ENCODE measurements around the gene PLPP2.

PLPP2 gene

GRCh38 chr19:291006-291521, at the start of gene PLPP2:
PLPP2 (minus strand) TSS chr19:291403; CDS start chr19:291336, 67 bp downstream.
- DNase-seq, result no peak

- no peak for DNase-seq
Measured at GRCh38 chr19:340620-341385, 49.6 kb upstream of the PLPP2 start.

- DNase-seq, result no peak
Measured at GRCh38 chr19:339262-339887, 48.2 kb upstream of the PLPP2 start.

- DNase-seq, result no peak
Measured at GRCh38 chr19:338421-338820, 47.2 kb upstream of the PLPP2 start.

DNA sequence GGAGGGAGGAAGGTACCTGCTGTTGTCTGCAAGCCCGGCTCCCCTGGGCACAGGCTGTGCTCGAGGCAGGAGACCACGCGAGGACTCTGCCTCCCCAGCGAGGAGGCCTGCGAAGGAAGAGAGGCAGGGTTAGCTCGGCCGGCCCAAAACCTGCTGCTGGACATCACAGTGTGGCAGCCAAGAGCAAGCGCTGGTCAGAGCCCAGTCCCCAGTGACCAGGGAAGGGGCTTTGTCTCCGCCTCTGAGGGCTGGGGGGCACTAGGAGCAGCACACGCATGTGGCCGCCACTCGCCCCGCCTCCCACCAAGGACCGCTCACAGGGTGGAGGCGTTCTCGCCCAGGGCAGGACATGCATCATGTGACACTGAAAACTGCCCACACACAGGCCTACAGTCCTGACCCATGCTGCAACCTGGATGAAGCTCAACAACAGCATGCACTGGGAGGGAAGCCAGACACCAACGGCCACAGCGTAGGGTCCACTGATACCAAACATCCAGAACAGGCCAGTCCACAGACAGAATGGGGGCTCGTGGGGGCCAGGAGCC, 44.9 kb upstream of the PLPP2 start:
- DNase-seq, result no peak

GRCh38 chr19:335486-336066, 44.4 kb upstream of the PLPP2 start:
- no peak for DNase-seq

GRCh38 chr19:335072-335471, 43.9 kb upstream of the PLPP2 start:
- DNase-seq, result no peak

- DNase-seq, result no peak
Measured at GRCh38 chr19:334296-335071, 43.3 kb upstream of the PLPP2 start.

DNA sequence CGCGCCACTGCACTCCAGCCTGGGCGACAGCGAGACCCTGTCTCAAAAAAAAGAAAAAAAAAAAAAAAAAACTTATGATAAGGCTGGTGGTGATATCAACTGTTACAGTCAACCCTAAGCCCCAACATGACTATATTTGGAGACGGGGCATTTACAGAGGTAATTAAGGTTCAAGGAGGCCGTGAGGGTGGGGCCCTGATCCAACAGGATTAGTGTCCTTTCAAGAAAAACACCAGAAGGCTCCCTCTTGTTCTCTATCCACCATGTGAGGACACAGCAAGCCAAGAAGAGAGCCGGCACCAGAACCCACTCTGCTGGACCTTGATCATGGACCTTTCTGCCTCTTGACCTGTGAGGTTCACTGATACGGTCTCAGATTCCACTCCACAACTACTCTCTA, 39.3 kb upstream of the PLPP2 start:
- no peak for DNase-seq

DNA sequence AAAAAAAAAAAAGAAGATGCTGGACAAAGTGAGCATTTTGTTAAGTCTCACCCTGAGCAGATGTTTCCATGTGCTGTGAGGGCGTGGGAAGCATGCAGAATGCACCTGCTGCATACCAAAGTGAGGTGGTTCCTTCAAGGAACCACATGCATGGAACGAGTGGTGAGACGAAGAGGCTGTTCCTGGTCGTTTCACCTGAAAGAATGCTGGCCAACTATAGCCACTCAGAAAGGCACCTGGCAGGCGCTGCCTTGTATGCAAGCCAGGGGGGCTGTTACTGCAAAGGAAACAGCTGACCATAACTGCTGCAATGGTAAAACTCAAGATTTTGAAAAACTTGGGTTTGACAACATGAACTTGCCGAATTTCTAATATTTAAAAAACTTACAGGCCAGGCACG, 38.7 kb upstream of the PLPP2 start:
- DNase-seq, result no peak

DNA sequence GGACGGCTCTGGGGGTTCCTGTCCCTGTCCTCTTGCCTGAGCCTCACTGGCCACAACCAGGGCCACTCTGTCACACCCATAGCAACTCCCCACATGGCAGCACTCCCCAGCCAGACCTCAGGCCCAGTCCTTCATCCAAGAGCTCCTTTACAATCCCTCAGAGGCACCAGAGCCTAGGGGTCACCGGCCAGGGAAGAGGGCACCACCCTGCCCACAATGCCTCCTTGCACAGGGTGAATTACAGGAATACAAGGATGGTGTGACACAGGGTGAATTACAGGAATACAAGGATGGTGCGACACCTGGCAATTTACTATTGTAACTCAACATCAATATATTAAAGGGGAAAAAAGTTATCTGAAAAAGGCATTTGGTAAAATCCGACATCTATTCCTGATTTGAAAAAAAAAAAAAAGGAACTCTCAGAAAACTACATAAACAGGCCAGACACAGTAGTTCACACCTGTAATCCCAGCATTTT, 36.9 kb upstream of the PLPP2 start:
- DNase-seq, result no peak

- DNase-seq, result no peak
Measured at GRCh38 chr19:327291-328024, 36.3 kb upstream of the PLPP2 start.

DNA sequence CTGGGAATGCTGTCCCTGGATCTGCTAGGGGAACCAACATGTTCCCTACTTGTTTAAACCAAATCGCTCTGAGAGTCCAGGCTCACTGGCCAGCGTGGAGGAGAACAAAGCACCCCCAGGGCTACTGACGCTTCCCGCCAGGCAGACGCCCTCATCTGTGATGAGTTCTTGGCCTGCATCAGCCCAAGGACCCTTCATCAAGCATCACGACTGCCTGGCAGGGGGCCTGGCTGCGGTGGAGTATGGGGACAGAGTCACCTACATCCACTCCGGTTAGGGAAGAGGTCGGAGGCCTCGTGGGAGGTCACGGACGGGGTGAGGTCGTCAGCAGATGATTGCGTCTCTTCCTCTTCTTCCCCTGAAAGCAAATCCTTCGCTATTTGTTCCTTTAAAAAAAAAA, 35.7 kb upstream of the PLPP2 start:
- no peak for DNase-seq

GRCh38 chr19:325937-326565, 34.8 kb upstream of the PLPP2 start:
- no peak for DNase-seq

GRCh38 chr19:325173-325936, 34.2 kb upstream of the PLPP2 start:
- no peak for DNase-seq

DNA sequence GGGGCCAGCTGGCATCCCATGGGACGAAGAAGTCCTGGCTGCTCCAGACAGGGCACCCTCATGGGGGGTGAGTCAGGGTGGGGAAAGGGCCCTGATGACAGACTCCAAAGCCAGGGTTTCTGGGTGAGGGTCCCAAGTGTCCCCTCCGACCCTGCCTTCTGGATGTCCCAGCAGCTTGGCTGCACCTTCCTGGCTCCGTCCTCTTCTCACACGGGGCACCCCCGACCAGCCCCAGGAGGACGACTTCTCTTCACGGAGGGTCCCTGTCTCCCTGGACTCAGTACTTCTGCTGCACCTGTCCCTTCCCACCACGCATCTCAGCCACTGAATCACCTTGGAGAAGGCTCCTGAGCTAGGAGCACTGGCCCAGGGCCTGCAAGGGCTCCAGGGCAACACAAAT, 33.5 kb upstream of the PLPP2 start:
- no peak for DNase-seq

DNA sequence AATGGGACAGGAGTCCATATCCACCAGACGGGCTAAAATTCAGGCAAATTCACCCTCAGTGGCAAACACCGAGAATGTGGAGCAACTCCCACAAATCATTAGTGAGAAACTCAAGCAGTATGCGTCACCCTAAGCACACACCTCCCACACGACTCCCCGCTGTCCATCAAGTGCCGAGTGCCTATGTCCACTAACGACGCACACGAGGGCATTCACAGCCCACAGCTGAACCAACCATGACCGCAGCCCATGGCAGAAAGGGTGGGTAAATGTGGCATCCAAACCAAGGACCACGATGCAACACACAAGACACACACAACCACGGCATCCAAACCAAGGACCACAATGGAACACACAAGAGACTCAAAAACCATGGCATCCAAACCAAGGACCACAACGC, 31.4 kb upstream of the PLPP2 start:
- no peak for DNase-seq

GRCh38 chr19:318509-318774, 27.2 kb upstream of the PLPP2 start:
- no peak for DNase-seq

DNA sequence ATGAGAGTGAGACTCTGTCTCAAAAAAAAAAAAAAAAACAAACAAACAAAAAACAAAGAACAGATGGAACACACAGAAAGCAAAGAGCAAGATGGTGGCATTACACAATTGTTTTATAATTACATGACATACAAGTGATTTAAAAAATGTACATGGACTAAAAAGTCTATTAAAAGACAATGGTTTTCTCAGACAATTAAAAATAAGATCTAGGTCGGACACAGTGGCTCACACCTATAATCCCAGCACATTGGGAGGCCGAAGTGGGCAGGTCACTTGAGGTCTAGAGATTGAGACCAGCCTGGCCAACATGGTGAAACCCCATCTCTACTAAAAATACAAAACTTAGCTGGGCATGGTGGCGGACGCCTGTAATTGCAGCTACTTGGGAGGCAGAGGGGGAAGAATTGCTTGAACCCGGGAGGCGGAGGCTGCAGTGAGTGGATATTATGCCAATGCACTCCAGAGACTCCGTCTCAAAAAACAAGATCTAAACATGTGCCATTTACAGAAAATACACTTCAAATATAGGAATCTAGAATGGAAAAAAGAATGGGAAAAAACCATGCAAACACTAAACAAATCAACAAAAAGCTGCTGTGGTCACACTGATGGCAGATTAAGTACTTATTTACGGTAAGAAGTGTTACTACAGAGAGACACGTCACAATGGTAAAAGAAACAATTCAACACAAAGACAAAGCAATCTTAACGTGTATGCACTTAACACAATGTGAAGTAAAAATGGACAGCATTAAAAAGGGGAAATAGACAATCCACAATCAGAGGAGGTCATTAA, 26.7 kb upstream of the PLPP2 start:
- no peak for DNase-seq

- DNase-seq, result no peak
Measured at GRCh38 chr19:315811-316210, 24.6 kb upstream of the PLPP2 start.

Measured in NCI-H524 (cell line).